ENCODE results near the gene TMEM258.

TMEM258 gene

GRCh38 chr11:61817471-61818202, 25.2 kb upstream of the TMEM258 start:
- no peak for DNase-seq

- DNase-seq = peak; percentile 99
Measured at GRCh38 chr11:61816736-61817455, 24.5 kb upstream of the TMEM258 start, which contains the start of gene FADS1. Gene FADS1 (minus strand): TSS chr11:61817003. CDS start chr11:61816929, 74 bp downstream.

GRCh38 chr11:61815790-61816735, 23.7 kb upstream of the TMEM258 start:
- DNase-seq = peak; percentile 83

- DNase-seq = peak; percentile 97
Measured at GRCh38 chr11:61814958-61815789, 22.8 kb upstream of the TMEM258 start.

GRCh38 chr11:61814247-61814957, 22.0 kb upstream of the TMEM258 start:
- DNase-seq = peak; percentile 81

- DNase-seq = no peak
Measured at GRCh38 chr11:61812736-61813411, 20.5 kb upstream of the TMEM258 start.

- DNase-seq = no peak
Measured at GRCh38 chr11:61811831-61812230, 19.4 kb upstream of the TMEM258 start.

GRCh38 chr11:61810671-61811175, 18.3 kb upstream of the TMEM258 start:
- no peak for DNase-seq

- DNase-seq = no peak
Measured at GRCh38 chr11:61806785-61807184, 14.4 kb upstream of the TMEM258 start.

GRCh38 chr11:61805146-61805545, 12.7 kb upstream of the TMEM258 start:
- DNase-seq = no peak

- no peak for DNase-seq
Measured at GRCh38 chr11:61803889-61804647, 11.7 kb upstream of the TMEM258 start.

GRCh38 chr11:61802605-61803004, 10.2 kb upstream of the TMEM258 start:
- DNase-seq = no peak

GRCh38 chr11:61800331-61801281, 8.2 kb upstream of the TMEM258 start:
- DNase-seq = peak; percentile 72

- DNase-seq = no peak
Measured at GRCh38 chr11:61799665-61800284, 7.4 kb upstream of the TMEM258 start.

- peak; percentile 92 for DNase-seq
Measured at GRCh38 chr11:61797263-61797944, 5.0 kb upstream of the TMEM258 start.

- no peak for DNase-seq
Measured at GRCh38 chr11:61795876-61796526, 3.6 kb upstream of the TMEM258 start.

- no peak for DNase-seq
Measured at GRCh38 chr11:61795459-61795858, 3.1 kb upstream of the TMEM258 start.
